ENCODE measurements around the gene TMPO. TPM values are rescaled to one million over a fixed set of nuclear protein-coding genes. Genes with fewer than 3 reads are reported as not detected.

The TMPO gene, protein sequence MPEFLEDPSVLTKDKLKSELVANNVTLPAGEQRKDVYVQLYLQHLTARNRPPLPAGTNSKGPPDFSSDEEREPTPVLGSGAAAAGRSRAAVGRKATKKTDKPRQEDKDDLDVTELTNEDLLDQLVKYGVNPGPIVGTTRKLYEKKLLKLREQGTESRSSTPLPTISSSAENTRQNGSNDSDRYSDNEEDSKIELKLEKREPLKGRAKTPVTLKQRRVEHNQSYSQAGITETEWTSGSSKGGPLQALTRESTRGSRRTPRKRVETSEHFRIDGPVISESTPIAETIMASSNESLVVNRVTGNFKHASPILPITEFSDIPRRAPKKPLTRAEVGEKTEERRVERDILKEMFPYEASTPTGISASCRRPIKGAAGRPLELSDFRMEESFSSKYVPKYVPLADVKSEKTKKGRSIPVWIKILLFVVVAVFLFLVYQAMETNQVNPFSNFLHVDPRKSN
- total RNA-seq (2013), result 185 TPM
- 10 to 100 TPM; 35.7 to 67.3 (median 52.1) TPM for polyA plus RNA-seq
- polyA minus RNA-seq, result 68.3 and 126 TPM in 2 replicates
- total RNA-seq, result 11.9 to 199 (median 117) reads per million in 11 experiments

DNA sequence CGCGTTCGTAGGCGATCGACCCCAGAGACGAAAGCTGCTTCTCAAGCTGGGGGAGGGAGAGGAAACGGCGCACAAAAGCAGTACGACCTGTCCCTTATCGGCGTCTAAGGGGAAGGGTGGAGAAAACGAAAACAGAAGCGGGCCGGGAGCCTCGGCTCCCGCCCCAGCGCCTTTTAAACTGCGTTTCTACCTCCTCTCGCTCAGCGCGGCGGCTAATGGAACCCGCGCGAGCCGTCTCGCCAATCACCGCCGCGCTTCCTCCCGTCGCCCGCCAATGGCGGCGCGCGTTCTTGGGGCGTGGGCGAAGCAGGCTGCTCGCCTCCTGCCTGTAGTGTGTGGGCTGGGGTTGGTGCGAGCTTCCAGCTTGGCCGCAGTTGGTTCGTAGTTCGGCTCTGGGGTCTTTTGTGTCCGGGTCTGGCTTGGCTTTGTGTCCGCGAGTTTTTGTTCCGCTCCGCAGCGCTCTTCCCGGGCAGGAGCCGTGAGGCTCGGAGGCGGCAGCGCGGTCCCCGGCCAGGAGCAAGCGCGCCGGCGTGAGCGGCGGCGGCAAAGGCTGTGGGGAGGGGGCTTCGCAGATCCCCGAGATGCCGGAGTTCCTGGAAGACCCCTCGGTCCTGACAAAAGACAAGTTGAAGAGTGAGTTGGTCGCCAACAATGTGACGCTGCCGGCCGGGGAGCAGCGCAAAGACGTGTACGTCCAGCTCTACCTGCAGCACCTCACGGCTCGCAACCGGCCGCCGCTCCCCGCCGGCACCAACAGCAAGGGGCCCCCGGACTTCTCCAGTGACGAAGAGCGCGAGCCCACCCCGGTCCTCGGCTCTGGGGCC, at the start of gene TMPO:
Gene TMPO (plus strand): TSS at position 304 of the 824 bp plus-strand sequence. CDS start 278 bp downstream, at position 582.
- peaks cover 0 to 7% of the 10 kb centered on the region in 2 donors for H3K36me3 ChIP-seq (replicated peaks in 1 of 2; ENCODE audit: control insufficient read depth in 1 of 2, insufficient read depth in 2 of 2, low read length in 2 of 2)
- no peaks in the 10 kb centered on the region for H3K9me3 ChIP-seq (replicated peaks in 1 of 2; ENCODE audit: control insufficient read depth in 1 of 2, insufficient read depth in 1 of 2, low read length in 2 of 2)
- peak within 1 kb of the TSS; percentile 89 for H3K4me2 ChIP-seq (replicated peaks; ENCODE audit: extremely low read depth, low read length, poor library complexity, severe bottlenecking)
- H3K27me3 Mint-ChIP-seq (ENCODE audit: low read depth in 3 of 3), result peaks cover 0 to 6% (median 0%) of the 10 kb centered on the region in 3 donors
- TF ChIP-seq, protein P1, sequence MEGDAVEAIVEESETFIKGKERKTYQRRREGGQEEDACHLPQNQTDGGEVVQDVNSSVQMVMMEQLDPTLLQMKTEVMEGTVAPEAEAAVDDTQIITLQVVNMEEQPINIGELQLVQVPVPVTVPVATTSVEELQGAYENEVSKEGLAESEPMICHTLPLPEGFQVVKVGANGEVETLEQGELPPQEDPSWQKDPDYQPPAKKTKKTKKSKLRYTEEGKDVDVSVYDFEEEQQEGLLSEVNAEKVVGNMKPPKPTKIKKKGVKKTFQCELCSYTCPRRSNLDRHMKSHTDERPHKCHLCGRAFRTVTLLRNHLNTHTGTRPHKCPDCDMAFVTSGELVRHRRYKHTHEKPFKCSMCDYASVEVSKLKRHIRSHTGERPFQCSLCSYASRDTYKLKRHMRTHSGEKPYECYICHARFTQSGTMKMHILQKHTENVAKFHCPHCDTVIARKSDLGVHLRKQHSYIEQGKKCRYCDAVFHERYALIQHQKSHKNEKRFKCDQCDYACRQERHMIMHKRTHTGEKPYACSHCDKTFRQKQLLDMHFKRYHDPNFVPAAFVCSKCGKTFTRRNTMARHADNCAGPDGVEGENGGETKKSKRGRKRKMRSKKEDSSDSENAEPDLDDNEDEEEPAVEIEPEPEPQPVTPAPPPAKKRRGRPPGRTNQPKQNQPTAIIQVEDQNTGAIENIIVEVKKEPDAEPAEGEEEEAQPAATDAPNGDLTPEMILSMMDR (IDR thresholded peaks at IDR 0.05), result no peak
- intact Hi-C loops (cut with micrococcal nuclease), result loop anchor here (1.0 to 5.0 kb wide), 4 partner anchors 25 to 93 kb away; no protein-coding TSS in a partner anchor
- peak within 1 kb of the TSS; percentile 89 to 93 for H3K27ac ChIP-seq (ENCODE audit: low read depth in 1 of 2, low read length in 2 of 2)
- peak within 1 kb of the TSS; percentile 98 to 99 for H3K4me3 Mint-ChIP-seq
- H4K20me1 ChIP-seq (ENCODE audit: insufficient read depth, low read length), result peaks cover 41% of the 10 kb centered on the region
- H3K27me3 ChIP-seq (ENCODE audit: control insufficient read depth in 2 of 2, insufficient read depth in 2 of 2, low read length in 2 of 2), result no peaks in the 10 kb centered on the region
- H3K36me3 Mint-ChIP-seq, result peaks cover 2 to 24% of the 10 kb centered on the region in 2 donors
- peaks cover 38 to 60% of the 10 kb centered on the region in 2 donors for H3K4me1 ChIP-seq (ENCODE audit: control insufficient read depth in 1 of 2, insufficient read depth in 2 of 2, low read length in 2 of 2)
- peak within 1 kb of the TSS; percentile 76 to 93 (median 90) for H3K4me3 ChIP-seq (replicated peaks in 1 of 3; ENCODE audit: low read depth in 2 of 3, low read length in 3 of 3)
- peak within 1 kb of the TSS; percentile 96 to 98 (median 97) for H3K27ac Mint-ChIP-seq
- WGBS (ENCODE audit: insufficient coverage), result 0% methylated on average over 67 of the region's 88 CpGs
- peak within 1 kb of the TSS; percentile 78 for H3K9ac ChIP-seq (ENCODE audit: insufficient read depth, low read length, poor library complexity, severe bottlenecking)
- peaks cover 80% of the 10 kb centered on the region for H3K79me2 ChIP-seq (ENCODE audit: insufficient read depth, low read length)
- peaks cover 49% of the 10 kb centered on the region for H3K4me1 Mint-ChIP-seq
- no peaks in the 10 kb centered on the region for H3K9me3 Mint-ChIP-seq
- peak within 1 kb of the TSS; percentile 98 for H2AFZ ChIP-seq (ENCODE audit: insufficient read depth, low read depth, low read length, poor library complexity, severe bottlenecking)
- peak; percentile 89 to 91 (median 91) for DNase-seq

All from CD14-positive monocyte (primary cell).